Measurements from ENCODE around the gene MRPL9.

MRPL9 gene

DNA sequence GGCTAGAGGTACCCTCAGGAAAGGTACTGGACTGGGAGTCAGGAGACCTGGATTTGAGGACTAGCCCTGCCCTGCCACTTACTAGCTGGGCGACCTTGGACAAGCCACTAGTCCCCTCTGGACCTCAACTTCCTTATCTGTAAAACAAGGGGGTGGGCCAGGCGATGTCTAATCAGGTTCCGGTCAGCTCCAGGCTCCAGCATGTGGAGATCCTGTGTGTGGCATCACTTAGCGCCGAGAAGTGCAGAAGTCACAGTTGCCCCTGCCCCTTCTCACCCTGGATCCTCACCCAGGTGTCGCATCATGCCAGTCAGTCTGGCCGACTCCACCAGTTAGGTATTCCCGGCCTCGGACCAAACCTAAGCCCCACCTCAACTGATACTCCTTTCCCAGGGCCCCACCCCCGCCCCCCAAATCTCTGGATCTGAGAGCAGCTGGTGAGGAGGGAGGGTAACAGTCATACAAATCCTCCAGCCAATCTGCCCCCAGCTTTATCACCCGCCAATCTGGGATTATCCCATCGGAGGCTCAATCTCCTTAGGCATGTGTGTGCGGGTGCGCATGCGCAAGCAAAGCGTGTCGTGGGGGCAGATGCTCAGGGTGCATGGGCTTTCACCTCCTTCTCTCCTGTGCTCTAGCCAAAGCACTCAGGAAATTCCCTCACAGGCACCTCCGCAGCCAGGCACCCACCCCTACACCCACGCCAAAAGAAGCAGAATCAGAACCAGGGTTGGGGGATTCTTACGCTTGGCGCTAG is 52.1 kb downstream of the MRPL9 start:
- DNase-seq (ENCODE audit: low read depth), result no peak

DNA sequence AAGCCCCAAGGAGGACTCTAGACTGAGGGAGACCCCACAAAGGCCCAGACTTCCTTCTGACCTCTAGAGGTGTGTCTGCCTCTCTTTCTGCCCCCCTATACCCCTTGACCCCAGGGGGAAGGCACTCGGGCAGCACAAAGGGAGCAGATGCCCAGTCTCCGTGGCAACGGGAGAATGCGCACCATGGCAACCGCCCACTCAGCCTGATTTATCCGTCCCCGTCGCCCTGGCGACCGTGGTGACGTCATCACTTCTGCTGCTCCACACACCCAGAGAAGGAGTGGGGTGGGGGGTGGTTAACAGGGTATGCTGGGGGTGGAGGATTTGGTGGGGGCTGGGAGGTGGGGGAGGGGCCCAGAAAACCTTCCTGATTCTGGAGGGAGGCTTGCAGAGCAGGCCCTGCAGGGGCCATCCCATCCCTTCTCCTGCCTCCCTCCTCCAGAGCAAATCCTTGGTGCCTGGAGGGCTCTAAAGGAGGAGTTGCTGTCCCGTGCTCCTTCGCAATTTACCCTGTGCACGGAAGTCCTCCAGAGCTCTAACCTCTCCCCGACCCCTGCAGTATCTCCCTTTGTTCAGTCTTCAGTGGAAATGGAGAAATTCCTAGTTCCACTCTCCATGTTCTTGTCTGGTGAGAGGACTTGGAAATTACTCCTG is 53.0 kb downstream of the MRPL9 start:
- DNase-seq (ENCODE audit: low read depth), result peak; percentile 14
